ENCODE measurements around the gene SERINC2.
"Not testable (repeated sequence)": the region's sequence is repeated elsewhere in the genome, so short reads cannot be mapped to it uniquely, and the experiment has no call there.

The SERINC2 gene

GRCh38 chr1:31416101-31416736 is 3.2 kb downstream of the SERINC2 start:
- DNase-seq = no peak

- DNase-seq = no peak
Observed at GRCh38 chr1:31417148-31417547, 4.1 kb downstream of the SERINC2 start.

DNA sequence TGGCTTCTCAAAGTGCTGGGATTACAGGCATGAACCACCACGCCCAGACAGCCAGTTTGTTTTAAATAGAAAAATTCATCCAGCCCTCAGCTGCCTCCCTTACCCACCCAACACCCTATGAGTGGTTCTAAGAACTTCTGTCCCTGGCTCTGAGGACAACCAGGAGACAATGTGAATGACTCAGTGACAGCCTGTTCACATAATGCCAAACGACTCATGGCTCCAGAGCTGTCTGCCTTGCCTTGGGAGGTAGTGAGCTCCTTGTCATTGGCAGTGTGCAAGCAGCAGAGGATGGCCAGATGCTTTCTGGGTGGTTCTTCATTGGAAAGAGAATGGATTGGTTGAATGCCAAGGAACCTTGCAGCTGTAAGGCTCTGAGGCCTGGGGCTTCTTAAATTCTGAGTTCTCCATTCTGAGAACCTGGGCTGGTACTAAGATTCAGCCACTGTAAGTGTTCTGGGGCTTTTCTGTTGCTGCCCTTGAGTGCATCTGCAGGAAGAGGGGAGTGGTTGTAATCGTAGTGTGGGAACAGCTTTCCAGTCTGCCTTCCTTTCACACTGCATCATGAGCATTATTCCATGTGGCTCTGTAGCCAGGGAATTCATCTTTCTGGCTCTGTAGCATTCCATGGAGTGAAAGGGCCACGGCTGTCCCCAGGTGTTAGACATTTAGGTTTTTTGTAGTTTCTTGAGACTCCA is 5.8 kb downstream of the SERINC2 start:
- no peak for DNase-seq

GRCh38 chr1:31420716-31421115 is 7.7 kb downstream of the SERINC2 start:
- DNase-seq = no peak

- DNase-seq = no peak
Observed at GRCh38 chr1:31421371-31422040, 8.5 kb downstream of the SERINC2 start.

DNA sequence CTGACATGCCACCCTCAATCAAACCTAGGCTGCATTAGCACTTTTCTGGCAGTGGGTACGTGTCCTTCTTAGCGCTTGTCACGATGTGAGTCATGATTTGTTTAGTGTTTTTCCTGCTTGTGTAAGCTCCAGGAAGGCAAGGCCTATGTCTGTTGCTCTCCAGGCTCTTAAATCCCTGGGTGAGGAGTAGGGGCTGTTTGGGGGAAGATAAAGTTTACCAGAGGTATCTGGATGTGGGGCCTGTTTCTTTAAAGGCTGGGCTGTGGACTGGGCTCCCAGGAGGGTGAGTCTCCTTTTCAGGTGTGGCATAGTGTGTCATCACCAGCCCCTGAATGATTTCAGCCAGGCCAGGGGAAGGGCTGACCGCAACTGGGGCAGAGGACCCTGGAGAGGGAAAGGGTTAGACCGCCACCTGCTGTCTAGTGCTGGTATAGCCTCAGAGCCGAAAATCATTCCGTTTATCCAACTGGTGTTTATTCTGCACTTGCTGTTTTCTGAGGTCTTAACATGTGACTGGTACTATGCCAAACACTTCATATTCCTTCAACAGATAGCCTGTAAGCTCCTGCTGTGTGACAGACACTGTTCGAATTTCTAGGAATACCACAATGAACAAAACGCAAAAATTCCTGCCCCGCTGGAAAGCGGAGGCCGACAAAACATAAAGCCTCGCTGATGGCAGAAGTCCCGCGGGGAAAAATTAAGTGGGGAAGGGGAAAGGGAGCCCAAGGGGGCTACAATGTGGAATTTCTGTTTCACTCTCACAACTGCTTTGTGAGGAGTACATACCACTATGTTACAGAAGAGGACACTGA is 9.7 kb downstream of the SERINC2 start:
- DNase-seq = peak; percentile 75

DNA sequence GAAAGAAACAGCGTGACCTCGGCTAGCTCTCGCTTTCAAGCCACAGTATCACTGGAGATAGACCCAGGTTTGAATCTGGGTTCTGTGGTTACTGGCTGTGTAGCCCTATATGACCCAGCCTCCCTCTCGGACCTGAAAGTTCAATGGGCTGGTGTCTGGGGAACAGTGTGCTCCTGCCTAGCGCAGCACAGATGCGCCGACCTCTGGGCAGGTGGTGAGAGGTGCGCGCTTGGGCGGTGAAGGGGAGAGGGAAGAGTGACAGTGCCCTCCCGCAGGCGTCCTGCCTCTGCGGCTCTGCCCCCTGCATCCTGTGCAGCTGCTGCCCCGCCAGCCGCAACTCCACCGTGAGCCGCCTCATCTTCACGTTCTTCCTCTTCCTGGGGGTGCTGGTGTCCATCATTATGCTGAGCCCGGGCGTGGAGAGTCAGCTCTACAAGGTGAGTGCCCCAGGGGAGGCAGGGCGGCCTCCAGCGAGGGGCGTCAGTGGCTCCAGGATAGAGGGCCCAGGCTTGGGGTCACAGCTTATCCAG is 10.5 kb downstream of the SERINC2 start:
- DNase-seq = no peak

DNA sequence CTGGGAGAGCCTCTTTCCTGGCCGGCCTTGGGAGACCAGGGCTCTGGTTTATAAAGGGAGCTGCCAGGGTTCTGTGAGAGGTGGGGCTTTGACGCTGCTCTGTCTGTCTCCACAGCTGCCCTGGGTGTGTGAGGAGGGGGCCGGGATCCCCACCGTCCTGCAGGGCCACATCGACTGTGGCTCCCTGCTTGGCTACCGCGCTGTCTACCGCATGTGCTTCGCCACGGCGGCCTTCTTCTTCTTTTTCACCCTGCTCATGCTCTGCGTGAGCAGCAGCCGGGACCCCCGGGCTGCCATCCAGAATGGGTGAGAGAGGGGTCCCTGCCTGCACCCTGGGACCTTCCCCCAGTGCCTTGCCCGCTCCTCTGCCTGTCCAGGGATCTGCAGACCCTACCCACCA is 11.6 kb downstream of the SERINC2 start:
- DNase-seq = no peak

GRCh38 chr1:31425301-31426081 is 12.5 kb downstream of the SERINC2 start:
- no peak for DNase-seq

GRCh38 chr1:31426249-31426922 is 13.4 kb downstream of the SERINC2 start:
- no peak for DNase-seq

GRCh38 chr1:31427322-31427721 is 14.3 kb downstream of the SERINC2 start:
- DNase-seq = no peak

DNA sequence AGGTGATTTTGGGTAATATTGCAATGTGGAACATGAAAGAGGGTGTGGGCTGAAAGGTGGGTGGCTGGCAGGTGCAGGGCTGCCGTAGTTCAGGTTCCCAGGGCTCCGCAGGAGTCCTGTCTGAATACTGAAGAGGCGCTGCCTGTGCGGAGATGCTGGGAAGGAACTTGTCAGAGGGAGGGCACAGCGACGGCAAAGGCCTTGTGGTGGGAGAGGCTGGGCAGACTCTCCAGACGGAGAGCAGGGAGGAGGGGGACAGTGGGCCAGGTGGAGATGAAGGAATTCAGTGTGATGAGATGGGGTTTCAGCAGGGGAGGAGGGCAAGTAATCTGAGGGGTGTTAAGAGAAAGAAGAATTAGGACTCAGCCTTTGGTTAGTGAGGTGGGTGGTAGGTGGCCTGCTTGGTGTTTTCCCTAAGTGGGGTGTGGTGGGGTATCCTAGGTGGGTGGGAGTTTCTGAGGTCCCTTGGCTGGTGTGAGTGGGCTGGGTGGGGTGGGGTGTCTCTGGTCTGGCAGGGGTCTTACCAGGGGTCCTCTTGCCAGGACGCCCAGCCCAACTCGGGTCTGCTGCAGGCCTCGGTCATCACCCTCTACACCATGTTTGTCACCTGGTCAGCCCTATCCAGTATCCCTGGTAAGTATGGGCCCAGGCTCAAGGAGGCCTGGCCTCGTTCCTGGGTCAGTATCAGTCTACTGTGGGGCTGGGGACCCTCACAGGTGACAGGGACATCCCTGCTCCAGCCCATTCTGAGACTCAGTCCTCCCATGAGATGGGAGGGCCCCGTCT is 15.6 kb downstream of the SERINC2 start:
- DNase-seq = no peak

GRCh38 chr1:31429583-31429982 is 16.6 kb downstream of the SERINC2 start:
- DNase-seq = no peak

GRCh38 chr1:31431351-31432257 is 18.6 kb downstream of the SERINC2 start:
- not testable (repeated sequence) for DNase-seq

GRCh38 chr1:31432592-31433395 is 19.8 kb downstream of the SERINC2 start:
- no peak for DNase-seq

DNA sequence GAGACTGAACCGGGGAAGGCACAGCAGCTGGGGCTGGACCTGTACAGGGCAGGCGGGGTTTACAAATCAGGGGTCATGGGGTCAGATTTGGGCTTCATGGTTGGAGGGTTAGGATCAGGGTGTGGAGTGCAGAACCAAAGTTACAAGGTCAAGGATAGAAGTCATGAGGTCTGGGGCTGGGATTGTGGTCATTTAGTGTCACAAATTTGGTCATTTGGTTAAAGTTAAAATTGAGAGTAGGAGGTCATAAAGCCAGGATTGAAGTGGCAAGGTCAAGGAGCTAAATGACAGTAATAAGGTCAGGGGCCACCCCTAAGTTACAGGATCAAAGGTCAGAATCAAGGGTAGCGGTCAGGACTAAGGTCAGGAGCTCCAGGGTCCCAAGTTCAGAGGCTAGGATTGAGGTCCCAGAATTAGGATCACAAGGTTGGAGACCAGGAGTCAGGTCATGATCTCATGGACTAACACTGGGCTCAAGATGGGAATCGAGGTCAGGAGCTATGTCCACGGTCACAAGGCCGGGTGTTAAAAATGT is 20.4 kb downstream of the SERINC2 start:
- no peak for DNase-seq

DNA sequence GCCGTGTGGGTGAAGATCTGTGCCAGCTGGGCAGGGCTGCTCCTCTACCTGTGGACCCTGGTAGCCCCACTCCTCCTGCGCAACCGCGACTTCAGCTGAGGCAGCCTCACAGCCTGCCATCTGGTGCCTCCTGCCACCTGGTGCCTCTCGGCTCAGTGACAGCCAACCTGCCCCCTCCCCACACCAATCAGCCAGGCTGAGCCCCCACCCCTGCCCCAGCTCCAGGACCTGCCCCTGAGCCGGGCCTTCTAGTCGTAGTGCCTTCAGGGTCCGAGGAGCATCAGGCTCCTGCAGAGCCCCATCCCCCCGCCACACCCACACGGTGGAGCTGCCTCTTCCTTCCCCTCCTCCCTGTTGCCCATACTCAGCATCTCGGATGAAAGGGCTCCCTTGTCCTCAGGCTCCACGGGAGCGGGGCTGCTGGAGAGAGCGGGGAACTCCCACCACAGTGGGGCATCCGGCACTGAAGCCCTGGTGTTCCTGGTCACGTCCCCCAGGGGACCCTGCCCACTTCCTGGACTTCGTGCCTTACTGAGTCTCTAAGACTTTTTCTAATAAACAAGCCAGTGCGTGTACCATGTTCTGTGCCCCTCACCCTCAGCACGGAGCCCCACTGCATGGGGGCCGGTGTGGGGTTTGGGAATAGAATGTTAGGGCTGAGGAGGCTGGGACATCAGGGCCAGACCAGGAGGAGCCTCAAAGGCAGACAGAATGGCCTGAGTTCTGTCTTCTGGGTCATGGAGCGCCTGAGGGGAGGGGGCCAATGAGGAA is 21.3 kb downstream of the SERINC2 start:
- DNase-seq = no peak

DNA sequence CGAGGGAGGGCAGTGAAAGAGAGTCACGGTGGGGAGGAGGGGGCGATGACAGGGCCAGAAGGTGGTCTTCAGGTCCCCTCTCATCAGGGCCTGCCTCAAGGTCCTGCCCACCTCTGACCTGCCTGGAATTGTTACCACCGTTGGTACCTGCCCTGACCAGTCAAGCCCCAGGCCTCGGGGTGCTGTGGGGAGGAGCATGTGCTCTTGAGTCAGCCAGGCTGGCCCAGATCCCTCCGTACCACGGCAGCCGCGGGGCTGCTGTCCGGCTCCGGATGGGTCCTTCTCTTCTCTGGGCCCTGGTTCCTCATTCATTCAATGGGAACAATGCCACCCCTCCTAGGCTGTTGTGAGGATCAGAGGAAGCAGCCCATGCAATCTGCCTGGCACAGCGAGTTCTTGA is 22.0 kb downstream of the SERINC2 start:
- no peak for DNase-seq
